GM18519 (cell line): Measurements from ENCODE around the gene FAM53B.
A peak's percentile ranks its signal among the peaks of the same experiment; 100 is the strongest.
"Not testable (repeated sequence)": the region's sequence is repeated elsewhere in the genome, so short reads cannot be mapped to it uniquely, and the experiment has no call there.

Experiments
- ATAC-seq: cut with Tn5 transposase; IDR thresholded peaks from one replicate; pipeline ENCODE4 v1.9.1; 2021; ENCODE audit warnings: mild to moderate bottlenecking, moderate library complexity; ENCODE audit not compliant: unreplicated experiment, low FRiP score

The FAM53B gene, protein sequence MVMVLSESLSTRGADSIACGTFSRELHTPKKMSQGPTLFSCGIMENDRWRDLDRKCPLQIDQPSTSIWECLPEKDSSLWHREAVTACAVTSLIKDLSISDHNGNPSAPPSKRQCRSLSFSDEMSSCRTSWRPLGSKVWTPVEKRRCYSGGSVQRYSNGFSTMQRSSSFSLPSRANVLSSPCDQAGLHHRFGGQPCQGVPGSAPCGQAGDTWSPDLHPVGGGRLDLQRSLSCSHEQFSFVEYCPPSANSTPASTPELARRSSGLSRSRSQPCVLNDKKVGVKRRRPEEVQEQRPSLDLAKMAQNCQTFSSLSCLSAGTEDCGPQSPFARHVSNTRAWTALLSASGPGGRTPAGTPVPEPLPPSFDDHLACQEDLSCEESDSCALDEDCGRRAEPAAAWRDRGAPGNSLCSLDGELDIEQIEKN

DNA sequence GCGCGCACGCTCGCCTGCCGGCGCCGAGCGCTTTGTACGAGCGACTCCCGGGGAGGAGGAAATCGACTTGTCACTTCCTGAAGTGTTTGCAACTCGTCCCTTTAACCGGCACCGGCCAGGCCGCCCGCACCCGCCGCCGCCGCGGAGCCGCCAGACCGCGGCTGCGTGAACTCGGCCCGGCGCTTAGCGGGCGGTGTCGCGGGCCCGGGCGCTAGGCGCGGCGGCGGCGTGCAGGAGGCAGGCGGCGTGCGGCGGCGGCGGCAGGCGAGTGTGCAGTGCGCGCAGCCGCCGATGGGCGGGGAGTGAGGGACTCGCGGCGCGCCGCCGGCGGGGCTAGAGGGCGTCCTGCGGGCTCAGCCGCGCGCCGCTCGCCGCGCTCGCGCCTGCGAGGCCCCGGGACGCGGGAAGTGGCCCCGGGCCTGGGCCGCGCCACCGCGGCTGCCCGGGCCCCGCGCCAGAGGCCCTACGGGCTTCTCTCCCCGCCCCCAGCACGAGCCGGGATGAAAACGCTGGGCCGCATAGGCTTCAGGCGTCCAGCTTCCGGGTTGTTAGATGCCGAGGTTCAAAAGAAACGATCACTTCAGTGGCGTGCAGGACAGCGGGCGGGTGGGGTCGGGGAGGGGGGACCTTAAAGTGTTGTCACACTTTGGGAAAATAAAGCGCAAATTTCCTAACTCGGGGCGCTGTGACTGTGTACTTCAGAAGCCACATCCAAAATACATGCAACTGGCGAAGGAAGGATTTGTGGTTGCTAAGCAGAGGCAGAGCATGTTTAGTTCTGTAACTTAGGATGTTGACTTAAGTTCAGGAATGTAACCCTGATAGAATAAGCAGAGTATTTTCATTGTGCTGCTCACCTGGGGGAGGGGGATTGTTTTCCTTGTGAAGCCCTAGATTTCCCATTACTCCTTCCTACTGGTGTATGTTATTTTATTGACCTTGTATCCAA, at the start of gene FAM53B:
FAM53B (minus strand) TSS at position 277 of the 949 bp plus-strand sequence. CDS start 37,665 bp downstream, outside the sequence.
- ATAC-seq: peak; percentile 54

DNA sequence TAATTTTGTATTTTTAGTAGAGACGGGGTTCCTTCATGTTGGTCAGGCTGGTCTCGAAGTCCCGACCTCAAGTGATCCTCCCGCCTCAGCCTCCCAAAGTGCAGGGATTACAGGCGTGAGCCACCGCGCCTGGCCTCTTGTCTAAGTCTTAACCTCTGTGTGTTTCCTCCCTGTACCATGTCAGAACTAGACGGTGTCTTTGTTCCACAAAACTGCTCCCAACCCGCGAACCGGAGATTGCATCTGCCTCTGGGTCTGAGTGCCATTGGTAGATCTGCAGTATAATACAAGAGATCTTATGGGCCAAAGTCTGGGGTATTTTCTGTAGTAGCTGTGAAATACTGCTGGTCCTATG, 48.8 kb upstream of the FAM53B start:
- ATAC-seq: no peak

DNA sequence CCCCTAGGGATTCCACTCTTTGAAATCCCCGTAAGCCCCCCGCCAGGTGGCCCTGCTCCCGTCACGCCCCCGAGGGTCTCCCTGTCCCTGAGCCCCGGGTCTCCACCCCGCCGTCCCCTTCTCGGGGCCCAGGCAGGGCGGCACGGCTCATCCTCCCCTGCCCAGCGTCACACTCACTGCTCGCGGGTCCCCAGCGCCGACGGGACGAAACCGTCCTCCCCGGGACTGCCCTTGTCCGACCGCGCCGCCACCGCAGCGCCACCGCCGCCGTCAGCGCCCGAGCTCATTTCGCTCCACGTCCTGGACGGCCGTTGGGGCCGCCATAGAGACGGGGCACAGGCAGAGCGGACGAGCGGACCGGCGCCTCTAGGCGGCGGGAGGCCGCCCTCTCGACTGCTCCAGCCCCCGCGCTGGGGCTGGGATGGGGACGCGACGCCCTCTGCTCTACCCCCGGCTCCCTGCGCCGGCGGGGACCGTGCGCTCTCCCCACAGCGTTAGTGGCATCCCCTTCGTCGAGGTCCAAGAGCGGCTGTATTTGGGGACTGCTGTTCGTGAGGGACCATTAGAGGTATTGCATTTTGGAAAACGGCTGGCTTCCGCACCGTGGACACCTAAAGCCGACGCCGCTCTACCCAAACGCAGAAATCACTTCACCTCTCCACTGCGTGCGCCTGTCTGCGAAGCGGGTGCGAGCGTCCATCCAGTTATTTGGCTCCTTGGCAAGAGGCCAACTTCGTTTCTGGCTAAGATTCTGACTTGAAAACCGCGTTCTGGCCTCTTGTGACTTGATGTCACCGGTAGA, 47.6 kb upstream of the FAM53B start, which contains the start of gene EEF1AKMT2:
EEF1AKMT2 (minus strand) TSS at position 341 of the 802 bp plus-strand sequence; CDS start at position 287, 54 bp downstream.
- ATAC-seq: peak; percentile 85

DNA sequence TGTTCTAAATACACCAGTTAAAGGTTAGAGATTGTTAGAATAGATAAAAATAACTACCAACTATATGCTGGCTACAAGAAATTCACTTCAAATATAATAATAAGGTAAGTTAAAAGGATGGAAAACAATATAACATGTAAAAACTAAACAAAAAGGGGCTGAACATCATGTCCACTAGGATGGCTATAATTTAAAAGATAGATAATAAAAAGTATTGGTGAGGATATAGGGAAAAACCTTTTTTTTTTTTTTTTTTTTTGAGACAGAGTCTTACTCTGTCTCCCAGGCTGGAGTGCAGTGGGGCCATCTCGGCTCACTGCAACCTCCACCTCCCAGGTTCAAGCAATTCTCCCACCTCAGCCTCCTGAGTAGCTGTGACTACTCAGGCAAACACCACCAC, 38.7 kb upstream of the FAM53B start:
- ATAC-seq: not testable (repeated sequence)

DNA sequence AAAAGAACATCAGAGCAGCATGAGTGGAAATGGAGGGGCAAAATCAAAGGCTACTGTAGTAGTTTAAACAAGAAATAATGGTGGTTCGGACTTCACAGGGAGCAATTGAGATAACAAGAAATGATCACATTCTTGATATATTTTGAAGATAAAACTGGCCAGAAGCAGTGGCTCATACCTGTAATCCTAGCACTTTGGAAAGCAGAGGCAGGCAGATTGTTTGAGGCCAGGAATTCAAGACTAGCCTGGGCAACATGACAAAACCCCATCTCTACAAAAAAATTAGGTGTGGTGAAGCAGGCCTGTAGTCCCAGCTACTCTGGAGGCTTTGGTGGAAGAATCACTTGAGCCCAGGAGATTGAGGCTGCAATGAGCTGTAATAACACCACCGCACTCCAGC, 24.6 kb upstream of the FAM53B start:
- ATAC-seq: no peak

DNA sequence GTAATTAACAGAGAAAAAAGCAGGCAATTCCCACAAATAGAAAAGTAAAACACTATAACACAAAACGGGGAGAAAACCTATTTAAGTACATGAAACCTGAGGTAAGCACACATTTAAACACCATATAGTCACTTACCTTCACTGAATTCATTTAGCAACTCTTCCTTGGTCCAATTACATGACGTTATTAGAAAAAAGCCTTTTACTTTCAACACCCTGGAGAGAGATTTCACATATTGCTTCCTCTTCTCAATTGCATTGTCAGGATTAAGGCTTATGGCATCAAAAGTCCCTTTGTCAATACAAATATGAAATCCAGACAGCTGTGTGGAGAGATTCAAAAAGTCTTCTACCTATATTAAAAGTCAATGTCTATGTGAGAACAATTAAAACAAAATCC, 21.1 kb upstream of the FAM53B start:
- no peak for ATAC-seq

DNA sequence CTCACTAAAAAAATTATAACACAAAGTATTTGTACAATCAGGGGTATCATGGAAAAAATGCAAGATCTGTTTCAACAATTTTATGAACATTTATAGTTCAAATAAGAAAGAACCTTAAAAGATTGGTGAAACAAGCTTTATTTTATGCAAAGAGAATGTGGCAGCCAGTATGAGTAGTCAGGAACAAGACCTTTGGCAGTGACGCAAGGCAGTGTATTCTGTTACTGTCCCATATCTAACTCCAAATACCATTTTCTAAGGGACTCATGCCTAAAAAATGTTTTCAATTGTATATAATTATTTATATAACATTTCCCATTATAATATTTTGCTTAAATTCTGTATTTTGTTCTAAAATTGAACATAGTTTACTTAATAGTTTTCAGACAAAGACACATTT, 19.1 kb upstream of the FAM53B start:
- no peak for ATAC-seq

DNA sequence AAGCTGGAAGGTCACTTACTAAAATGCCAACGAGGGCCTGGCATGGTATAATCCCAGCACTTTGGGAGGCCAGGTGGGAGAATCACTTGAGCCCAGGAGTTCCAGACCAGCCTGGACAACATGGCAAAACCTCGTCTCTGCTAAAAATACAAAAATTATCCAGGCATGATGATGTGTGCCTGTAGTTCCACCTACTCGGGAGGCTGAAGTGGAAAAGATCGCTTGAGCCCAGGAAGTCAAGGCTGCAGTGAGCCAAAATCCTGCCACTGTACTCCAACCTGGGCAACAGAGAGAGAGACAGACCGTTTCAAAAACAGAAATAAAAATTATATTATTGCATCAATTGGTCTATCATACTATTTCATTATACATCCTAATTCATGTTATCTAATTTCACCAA, 18.1 kb upstream of the FAM53B start:
- ATAC-seq: no peak

DNA sequence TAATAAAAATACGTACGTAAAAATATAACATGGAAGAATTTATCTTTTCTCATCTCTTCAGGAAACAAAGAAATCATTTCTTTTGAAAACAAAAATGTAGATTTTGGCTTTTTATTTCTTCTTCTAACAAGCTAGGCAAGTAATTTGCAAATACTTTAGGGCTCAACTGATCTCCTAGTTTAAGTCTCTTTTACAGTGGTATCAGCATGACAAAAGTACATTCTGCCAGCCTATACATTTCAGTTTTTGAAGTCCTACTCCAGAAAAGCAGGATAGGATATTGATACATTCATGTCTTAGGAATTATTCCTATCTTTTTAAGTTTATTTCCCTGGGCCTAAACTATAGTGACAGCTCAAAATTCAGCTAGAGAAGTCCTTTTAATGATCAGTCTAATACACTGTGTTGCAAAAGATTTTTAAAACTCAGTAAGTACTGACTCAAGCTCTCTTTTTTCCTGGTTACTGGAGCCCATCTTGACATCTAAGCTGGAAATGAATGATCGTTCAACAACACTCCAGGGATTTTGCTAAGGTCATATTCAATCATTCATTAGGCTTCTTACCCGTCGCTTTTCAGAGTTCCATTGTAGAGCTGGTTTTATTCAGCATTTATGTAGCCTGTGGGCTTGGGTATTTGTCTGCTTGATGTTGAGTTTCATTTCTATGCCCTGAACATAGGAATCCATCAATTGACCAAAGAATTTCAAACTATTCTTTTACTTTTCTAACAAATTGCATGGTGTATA, 12.2 kb upstream of the FAM53B start:
- ATAC-seq: no peak

DNA sequence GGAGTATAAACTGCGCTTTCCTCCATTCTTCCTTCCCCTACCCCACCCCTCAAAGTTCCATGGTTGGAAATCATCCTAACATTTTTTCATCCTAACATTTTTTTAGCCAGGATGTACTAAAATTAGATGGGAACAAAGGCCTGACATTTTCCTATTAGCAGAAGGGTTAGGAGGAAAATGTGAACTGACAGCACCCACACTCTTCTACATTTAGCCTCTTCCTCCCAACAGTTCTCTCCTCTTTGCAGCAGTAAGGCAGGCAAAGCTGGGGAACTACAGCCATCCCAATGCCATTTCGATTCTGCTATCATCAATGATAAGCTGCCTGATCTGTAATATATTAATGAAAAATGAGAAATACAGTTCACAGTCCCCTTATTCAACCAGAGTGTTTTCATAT, 11.4 kb upstream of the FAM53B start:
- no peak for ATAC-seq

DNA sequence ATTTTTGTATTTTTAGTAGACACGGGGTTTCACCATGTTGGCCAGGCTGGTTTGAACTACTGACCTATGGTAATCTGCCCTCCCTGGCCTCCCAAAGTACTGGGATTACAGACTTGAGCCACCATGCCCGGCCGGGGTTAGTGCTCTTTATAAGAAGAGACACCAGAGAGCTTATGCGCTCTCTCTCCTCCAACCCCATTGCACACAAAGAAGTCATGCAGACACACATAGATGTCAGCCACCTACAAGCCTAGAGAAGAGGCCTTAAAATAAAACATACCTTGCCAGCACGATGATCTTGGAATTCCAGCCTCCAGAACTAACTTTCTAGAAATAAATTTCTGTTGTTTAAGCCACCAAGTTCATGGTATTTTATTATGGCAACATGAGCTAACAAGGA, 10.0 kb upstream of the FAM53B start:
- ATAC-seq: no peak

DNA sequence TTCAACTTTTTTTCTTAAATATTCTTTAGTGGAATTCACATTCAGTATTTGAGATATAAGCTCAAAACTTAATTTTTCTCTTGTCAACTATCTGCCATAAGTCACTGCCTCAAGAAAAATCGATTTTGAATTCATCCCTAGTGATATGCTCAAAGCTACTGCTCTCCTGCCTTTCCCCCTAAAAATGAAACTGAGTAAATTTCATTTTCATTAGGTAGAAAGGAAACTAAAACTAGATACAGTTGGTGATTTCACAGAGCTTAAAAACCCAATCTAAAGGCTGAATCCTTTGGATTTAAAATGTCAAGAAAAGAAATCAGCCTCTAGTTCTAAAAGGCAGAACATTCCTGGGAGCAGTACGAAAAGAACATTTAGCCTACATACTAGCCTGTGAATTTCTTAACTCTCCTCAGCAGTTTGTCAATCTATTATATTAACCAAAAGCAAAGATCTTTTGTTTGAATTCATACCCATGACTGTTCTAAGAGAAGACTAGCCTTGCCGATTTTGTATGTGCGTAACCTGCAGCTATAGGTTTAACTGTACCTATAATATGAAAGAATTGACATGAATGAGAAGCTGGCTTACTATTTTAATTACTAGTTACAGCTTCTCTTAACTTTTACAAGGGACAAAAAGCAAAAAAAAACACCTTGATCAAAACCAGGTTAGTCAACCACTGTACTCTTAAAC, 4.9 kb upstream of the FAM53B start:
- no peak for ATAC-seq

DNA sequence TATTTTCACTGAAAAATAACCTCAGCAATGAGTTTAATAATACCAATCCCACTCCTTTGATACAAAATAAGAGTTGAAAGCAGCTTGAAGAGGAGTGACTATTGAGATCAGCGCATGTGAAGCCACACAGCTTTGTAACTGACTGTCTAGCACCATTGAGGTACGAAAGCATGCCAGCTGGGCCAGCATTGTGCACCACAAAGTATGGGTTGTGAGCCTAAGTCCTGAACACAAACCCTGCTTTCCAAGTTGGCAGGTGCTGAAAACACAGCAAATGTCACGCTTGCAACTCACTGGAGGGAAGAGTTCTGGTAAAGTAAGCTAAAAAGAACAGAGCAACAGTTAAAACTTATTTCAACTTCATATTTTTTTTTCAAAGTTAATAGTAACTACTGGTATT, 4.0 kb upstream of the FAM53B start:
- no peak for ATAC-seq

DNA sequence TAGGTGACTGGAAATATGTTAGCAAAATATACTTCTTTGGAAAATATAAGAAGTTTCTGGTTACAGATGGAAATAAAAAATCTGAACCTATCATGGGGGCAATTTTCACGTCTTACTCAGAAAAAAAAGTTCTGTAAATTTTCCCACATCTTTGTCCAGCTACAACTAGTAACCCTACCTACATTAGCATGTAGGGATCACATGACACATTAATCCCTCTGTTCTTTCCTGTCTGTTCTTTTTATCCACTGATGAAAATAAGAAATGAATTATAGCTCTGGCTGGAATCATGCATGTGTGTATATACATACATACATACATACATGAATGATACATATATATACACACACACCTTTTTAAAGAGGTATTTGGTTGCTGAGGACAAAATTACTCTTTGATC, 3.6 kb upstream of the FAM53B start:
- ATAC-seq: no peak

DNA sequence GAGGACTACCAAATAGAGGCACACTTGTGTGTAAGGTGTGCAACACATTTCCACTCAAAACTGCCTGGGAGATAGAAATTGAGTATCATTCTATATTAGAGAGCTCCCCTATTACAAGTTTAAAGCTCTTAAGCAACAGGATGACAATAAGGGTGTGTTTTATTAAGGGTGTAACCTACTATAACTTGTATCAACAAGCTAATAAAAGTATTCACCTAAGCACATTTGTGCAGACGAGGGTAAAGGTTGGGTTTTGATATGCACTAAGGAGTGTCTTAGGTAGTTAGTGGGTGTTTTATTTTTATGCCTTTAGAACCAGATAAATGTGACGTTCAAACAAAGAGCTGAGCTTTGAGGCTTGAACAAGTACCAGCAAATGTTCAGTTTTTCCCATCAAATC, 2.8 kb upstream of the FAM53B start:
- ATAC-seq: no peak

DNA sequence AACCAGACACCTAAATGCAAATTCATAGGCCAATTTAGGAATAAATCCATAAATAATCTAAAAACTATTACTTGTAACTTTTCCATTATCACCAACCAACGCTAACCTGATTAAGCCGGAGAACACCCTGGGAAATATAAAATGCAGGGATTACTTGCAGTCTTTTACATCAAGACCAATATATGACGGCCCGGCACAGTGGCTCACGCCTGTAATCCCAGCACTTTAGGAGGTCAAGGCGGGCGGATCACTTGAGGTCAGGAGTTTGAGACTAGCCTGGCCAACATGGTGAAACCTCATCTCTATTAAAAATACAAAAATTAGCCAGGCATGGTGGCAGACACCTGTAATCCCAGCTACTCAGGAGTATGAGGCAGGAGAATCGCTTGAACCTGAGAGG, 2.3 kb upstream of the FAM53B start:
- not testable (repeated sequence) for ATAC-seq

DNA sequence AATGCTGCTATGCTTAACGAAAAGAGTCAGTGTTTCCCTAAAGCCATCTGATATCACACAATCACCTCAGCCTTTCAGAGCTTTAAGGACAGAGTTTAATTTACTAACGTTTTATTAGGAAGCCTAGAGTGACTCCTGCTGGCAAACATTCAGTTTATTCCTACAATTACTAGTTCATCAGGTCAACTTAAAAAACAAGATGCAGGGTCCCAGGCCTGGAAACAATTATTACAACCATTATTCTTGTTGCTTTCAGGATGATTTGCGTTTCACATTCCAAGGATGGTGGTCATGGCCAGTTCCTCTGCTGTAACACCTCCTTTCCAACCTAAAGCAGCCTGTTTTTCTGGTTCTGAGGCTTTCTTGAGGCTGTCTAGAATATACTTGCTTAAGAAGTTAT, 1.5 kb upstream of the FAM53B start:
- no peak for ATAC-seq

DNA sequence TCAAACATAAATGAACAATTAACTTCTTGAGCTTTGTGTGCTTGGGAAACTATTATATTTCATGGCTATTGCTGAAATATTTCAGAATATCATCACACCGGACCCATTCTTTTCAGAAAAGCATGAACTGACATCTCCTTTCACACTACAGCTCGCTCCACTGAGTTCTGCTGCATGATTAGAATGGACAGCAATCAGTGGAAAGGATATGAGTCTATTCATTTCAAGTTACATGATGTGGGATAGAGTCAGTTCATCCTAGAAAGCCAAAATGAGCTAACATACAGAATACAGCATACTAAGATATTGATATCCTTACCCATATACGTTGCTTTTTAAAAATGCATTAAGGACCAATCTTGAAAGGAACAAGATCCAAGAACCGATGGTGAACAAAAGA, 1.1 kb upstream of the FAM53B start:
- ATAC-seq: no peak
